HTR-8/SVneo (cell line): ENCODE results near the gene ECM2.
"Not testable (repeated sequence)": the region's sequence is repeated elsewhere in the genome, so short reads cannot be mapped to it uniquely, and the experiment has no call there.

ENCODE experiments used
- DNase-seq: peaks from one replicate; pipeline ENCODE4 v3.0.0; 2011; ENCODE audit warnings: low spot score, mixed read lengths; ENCODE audit not compliant: insufficient read length
- FAIRE-seq: peaks from 2 replicates; lab custom pipeline; 2011; peaks lifted over from hg19 to GRCh38; lab: Jason Lieb, UNC

The ECM2 gene

GRCh38 chr9:92535940-92536850 lies at the start of gene ECM2:
TSS of gene ECM2 (minus strand) at chr9:92535990. CDS start at chr9:92522866, 13,124 bp downstream.
- FAIRE-seq (no peak), DNase-seq (no peak)

GRCh38 chr9:92576175-92576574 lies 40.4 kb upstream of the ECM2 start:
- DNase-seq (no peak), FAIRE-seq (no peak)

- not testable (repeated sequence) for FAIRE-seq
These were observed 37.8 kb upstream of the ECM2 start for GRCh38 chr9:92573612-92574011.

GRCh38 chr9:92571871-92572270 lies 36.1 kb upstream of the ECM2 start:
- not testable (repeated sequence) for FAIRE-seq, DNase-seq

More at GRCh38 chr9:92573612-92574011, 37.8 kb upstream of the ECM2 start:
- not testable (repeated sequence) for DNase-seq

- FAIRE-seq = no peak
These were observed 29.2 kb upstream of the ECM2 start for GRCh38 chr9:92564982-92565381.

GRCh38 chr9:92564504-92564903 lies 28.7 kb upstream of the ECM2 start:
- no peak for DNase-seq

More at GRCh38 chr9:92564982-92565381, 29.2 kb upstream of the ECM2 start:
- no peak for DNase-seq

GRCh38 chr9:92563116-92564100 lies 27.6 kb upstream of the ECM2 start:
- no peak for FAIRE-seq
- DNase-seq = no peak

More at GRCh38 chr9:92564504-92564903, 28.7 kb upstream of the ECM2 start:
- FAIRE-seq = no peak

GRCh38 chr9:92562461-92562967 lies 26.7 kb upstream of the ECM2 start:
- no peak for FAIRE-seq
- no peak for DNase-seq

GRCh38 chr9:92561374-92562330 lies 25.9 kb upstream of the ECM2 start:
- no peak for DNase-seq
- no peak for FAIRE-seq

- DNase-seq = no peak
- no peak for FAIRE-seq
These were observed 23.0 kb upstream of the ECM2 start for GRCh38 chr9:92558612-92559374.

GRCh38 chr9:92550765-92551164 lies 15.0 kb upstream of the ECM2 start:
- DNase-seq (no peak), FAIRE-seq (no peak)

GRCh38 chr9:92547356-92547755 lies 11.6 kb upstream of the ECM2 start:
- FAIRE-seq (no peak), DNase-seq (no peak)

- DNase-seq = no peak
- FAIRE-seq = no peak
These were observed 9.3 kb upstream of the ECM2 start for GRCh38 chr9:92545002-92545510.

- FAIRE-seq (no peak), DNase-seq (no peak)
These were observed 8.2 kb upstream of the ECM2 start for GRCh38 chr9:92543972-92544371.

GRCh38 chr9:92538541-92538940 lies 2.8 kb upstream of the ECM2 start:
- no peak for FAIRE-seq
- no peak for DNase-seq

GRCh38 chr9:92534674-92535073 lies 1.1 kb downstream of the ECM2 start:
- DNase-seq (no peak), FAIRE-seq (no peak)

- FAIRE-seq (no peak), DNase-seq (no peak)
These were observed 1.6 kb downstream of the ECM2 start for GRCh38 chr9:92534204-92534603.

GRCh38 chr9:92530893-92531292 lies 4.9 kb downstream of the ECM2 start:
- no peak for DNase-seq
- no peak for FAIRE-seq
